DMS 273 (cell line): Measurements from ENCODE around the gene CARS1.

ENCODE experiments used
- DNase-seq: peaks from one replicate; lab custom pipeline; 2025; ENCODE audit not compliant: unreplicated experiment; lab: John Stamatoyannopoulos, UW

The CARS1 gene

DNA sequence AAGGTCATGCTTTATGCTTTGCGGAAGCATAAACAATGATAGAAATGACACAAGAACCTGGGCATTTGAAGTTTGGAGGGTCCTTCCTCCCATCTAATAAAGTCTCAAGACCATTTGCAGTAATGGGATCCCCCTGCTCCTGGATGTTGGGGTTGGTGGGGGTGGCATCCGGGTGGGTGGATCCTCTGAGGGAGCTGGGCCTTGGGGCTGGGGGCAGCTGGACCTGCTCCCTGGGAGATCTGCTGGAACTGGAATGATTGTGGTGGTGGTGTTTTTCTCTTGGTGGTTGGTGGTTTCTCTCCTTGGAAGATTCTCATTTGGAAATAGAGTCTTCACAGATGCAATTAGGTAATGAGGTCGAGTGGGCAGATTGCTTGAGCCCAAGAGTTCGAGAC is 62.9 kb downstream of the CARS1 start:
- DNase-seq: no peak

DNA sequence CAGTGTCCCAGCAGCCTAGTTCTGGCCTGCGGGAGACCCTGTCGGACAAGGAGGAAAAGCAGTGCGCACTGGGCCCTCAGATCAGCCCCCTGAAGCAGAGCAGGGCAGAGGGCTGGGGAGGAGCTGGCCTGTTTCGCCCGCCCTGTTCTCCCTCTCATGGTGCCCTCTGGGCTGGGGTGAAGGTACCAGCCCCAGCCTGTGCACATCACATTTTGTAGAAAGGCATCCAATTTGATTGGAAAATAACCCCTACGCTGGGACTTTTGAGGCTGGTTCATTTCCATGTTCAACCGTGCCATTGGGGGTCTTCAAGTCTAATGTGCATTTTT is 64.3 kb downstream of the CARS1 start:
- peak; percentile 61 for DNase-seq

DNA sequence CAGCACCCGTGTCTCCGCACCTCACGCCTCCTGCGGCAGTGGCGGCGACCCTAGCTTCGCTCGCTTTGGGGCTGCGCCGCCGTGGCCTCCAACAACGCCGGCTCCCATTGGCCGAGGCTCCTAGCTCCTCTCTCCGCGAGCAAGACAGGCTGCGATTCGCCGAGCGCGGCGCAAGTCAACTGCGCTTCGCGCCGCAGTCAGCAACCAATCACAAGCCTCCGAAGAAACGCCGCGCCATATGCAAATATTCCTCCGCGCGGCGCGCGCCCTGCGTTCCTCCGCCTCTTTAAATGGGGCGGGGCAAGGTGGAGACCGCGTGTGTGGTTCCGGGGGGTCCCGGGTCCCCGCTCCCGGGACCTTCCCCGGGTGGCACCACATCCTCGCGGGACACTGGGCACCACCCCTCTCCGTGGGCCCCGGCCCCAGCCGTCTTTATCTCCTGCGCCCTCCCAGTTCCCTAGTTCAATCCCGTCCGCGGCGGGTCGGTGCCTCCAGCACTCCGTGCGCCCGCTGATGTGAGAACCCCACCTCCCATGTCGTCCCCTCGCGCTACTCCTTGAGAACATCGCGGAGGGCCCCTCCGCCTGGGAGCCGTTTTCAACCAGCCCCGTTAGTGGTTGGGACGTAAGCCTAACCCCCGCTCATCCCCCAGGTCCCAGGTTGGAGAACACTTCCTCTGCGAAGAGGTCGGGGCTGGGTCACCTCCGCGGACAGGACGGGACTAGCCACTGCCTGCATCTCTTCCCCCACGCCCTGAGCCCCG is 64.8 kb downstream of the CARS1 start, which contains the start of gene NAP1L4:
TSS of gene NAP1L4 (minus strand) at position 96 of the 763 bp plus-strand sequence. CDS start 13,109 bp downstream, outside the sequence.
- DNase-seq: peak; percentile 98

DNA sequence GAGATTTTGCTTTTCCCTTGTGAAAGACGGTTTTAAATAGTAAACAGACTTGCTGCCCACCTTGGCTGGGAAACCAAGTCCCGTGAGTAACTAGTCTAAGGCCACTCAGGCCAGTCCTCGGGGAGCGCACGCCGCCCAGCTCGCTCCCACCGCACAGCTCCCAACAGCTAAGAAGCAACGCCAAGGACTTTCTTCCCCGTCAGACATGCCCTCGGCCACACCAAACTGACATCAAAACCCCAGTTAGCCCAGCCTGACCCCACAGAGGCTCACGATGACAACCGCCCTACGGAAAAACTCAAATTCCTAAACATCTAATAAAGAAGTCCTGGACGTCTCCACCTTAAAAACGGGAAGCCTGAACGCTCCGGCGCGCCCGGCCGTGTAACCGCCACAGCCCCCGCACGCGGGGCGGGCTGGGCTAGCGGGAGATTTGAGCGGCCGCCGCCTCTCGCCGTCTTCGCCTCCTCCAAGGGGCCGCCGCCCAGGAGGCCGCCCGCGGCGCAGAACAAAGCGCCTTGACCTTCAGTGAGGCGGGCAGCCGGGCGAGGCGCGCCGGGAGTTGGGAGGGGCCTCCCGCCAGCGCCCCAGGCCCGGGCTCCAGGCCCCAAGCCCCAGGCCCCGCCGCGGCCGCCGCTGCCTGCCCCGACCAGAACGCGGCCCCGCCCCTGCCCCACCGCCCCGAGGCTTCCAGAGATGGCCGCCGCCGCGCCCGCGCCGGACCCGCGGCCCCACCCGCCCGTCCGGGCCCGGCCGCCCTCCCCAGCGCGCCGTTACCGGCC is 65.6 kb downstream of the CARS1 start:
- DNase-seq: peak; percentile 77

DNA sequence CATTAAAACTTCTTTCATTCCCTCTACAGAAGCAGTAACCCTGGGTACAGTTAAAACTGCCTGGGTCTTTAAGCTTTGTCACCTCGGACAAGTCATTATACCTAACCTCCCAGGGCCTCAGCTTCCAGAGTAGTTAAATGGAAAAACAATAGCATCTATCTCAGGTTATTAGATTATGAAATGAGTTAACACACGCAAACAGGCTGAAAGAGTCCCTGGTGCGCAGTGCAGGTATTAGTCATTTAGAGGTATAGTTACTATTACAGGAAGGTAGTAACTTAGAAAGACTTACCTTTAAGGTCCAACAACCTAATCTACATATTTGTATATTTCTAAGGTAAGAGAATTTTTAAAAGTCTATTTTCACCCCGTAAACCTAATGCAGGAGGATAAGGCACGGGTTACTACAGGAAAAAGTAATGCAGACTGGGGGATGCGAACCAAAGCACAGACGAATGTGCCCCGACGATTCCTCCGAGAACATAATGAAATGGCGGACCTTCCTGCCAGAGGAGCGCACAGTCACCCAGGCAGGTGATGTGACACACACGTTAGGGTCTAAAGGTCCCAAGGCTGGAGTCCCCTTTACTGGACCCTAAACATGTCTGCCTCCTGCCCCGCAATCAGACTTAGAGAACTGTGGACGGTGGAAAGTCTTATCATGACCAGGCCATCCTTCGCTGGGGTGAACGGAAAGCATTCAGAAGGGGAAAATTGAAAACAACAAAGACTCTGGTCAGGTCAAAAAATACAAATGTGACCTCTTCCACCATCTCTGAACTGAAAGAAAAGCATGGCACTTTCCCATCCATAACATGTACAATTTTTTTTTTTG is 66.4 kb downstream of the CARS1 start:
- DNase-seq: peak; percentile 33

DNA sequence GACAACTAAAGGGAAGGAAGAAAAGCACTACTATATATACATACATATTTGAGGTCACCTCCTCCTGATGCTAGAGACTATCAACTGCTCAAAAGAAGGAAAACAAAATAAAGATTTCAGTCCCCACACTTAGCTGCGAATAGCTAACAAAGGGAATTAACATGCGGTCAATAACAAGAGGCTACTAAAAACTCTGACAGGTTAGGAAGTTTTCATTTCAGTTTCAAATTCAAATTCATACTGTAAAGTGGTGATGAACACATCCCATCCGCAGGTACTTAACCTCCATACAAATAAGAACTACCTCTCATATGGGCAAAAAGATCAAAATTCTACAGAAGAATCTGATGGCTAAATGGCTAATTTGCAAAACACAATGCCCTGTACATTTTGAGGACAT is 67.7 kb downstream of the CARS1 start:
- no peak for DNase-seq

DNA sequence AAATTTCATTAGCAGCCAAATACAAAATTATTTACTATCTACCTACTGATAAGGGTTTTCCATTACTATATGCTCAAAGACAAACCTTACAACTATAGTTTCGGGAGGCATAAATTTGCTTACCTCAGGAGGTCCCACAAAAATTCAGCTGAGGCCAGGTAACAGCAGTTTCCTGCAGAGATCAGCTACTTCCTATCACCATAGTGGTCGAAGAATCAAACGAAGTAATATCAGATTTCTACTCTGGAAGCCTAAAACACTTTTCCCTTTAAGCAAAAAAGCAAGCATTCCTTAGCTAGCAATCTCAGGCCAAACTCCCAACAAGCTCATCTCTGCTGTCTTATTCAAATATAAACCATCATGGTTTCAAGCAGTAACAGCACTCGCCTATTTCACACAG is 68.2 kb downstream of the CARS1 start:
- no peak for DNase-seq

DNA sequence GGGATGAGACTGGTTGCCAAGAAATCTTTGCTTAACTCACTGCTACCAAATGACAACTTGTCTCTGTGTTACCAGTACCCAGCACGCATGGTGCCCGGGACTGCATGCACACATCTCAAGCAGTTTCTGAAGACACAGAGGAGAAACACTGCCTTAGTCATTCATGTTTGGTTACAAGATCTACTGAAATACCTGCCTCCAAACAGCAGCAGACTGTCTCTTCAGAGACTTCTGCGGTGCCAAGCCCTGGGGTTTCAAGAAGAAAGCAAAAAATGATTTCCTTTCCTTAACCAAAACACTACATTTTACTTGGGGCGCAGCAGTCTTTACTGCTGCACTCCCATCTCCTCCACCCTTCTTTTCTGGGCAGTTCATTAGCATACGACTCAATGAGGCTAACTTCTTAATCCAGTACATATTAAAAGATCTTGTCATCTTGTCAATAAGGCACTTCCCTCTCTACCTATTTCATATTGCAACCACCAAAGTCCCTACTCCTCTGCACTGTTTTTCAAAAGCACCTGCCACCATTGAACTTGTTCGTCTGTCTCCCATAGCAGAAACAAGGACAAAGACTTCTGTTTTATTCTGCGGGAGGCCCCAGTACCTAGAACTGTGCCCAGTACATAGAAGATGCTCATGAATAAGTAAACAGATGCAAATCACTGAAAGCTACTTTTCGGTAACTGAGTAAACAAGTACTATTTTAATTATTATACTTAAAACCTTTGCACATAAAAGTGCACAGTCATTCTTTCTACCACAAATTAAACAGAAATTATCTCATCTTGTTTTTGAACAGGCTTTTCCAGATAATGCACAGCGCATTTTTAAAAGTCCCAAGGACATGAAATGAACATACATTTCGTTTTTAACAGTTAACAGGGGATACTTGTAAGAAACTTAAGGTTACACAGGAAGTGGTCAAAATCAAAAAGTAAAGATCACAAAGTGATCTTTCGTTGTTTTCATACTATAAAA is 69.1 kb downstream of the CARS1 start:
- DNase-seq: no peak

DNA sequence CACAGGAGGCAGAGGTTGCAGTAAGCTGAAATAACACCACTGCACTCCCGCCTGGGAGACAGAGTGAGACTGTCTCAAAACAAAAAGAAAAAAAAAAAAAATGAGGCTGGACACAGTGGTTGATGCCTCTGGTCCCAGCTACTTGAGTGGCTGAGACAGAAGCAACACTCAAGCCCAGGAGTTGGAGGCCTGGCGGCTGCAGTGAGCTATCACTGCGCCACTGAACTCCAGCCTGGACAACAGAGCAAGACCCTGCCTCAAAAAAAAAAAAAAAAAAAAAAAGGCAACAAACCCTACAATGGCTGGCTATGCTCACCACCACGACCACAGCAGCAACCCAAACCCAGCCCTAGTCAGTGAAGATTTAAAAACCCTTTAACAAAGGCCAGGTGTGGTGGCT is 73.3 kb downstream of the CARS1 start:
- DNase-seq: no peak

DNA sequence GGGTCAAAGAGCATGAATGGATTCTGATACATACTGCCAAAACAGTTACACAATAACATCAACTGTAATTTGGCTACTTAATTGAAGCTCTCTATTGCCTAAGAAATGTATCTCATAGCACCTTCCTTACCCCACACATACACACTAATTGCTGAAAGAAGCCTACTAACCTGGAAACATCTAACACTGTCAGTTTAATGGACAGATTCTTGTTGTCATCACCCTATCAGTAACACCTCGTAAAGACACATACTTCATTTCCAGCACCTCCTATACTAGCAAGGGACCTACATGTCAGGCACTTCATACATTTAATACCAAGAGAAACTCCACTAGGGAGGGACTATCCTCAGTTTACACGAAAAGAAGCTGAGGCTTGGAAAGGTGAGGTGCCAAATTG is 75.0 kb downstream of the CARS1 start:
- no peak for DNase-seq

DNA sequence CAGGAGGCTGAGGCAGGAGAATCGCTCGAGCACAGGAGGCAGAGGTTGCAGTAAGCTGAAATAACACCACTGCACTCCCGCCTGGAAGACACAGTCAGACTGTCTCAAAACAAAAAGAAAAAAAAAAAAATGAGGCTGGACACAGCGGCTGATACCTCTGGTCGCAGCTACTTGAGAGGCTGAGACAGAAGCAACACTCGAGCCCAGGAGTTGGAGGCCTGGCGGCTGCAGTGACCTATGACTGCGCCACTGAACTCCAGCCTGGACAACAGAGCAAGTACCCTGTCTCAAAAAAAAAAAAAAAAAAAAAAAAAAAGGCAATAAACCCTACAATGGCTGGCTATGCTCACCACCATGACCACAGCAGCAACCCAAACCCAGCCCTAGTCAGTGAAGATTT is 76.1 kb downstream of the CARS1 start:
- DNase-seq: no peak

DNA sequence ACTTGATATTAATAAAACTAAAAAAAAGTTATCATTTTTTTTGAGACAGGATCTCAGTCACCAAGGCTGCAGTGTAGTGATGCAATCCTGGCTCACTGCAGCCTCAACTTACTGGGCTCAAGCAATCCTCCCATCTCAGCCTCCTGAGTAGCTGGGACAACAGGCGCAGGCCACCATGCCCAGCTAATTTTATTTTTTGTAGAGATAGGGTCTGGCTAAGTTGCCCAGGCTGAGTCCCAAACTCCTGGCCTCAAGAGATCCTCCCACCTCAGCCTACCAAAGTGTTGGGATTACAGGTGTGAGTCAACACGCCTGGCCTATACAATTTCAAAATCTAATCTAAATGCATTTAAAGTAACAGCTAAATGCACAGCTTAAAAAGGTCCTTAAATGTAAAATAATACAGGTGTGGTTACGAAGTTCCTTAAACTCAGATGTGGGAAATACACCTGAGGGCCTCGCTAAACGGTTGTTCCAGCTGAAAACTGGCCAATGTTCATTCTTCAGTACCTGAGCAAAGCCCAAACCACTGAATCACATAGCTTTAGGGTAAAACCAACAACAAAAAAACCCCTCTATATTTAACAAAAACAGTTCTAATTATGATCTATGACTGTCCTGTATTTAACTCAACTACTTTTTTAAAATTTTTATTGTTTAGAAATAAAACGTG is 76.9 kb downstream of the CARS1 start:
- no peak for DNase-seq

DNA sequence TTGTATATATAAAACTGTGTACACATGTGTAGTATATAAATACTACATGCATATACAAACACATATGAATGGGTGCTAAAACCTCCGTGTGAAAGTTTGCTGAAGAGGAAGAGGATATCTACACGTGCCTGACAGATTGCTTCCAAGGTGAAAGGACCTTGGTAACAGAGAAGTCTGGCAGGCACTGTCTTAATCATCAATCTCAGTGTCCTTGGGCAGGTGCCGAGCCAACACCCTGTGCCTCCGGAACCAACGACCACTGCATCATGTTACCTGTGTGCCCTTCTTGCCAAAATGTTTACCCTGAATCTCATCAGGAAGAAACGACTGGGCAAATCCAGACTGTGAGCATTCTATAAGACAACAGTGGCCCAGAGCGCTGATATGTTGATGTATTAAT is 80.1 kb downstream of the CARS1 start:
- no peak for DNase-seq

DNA sequence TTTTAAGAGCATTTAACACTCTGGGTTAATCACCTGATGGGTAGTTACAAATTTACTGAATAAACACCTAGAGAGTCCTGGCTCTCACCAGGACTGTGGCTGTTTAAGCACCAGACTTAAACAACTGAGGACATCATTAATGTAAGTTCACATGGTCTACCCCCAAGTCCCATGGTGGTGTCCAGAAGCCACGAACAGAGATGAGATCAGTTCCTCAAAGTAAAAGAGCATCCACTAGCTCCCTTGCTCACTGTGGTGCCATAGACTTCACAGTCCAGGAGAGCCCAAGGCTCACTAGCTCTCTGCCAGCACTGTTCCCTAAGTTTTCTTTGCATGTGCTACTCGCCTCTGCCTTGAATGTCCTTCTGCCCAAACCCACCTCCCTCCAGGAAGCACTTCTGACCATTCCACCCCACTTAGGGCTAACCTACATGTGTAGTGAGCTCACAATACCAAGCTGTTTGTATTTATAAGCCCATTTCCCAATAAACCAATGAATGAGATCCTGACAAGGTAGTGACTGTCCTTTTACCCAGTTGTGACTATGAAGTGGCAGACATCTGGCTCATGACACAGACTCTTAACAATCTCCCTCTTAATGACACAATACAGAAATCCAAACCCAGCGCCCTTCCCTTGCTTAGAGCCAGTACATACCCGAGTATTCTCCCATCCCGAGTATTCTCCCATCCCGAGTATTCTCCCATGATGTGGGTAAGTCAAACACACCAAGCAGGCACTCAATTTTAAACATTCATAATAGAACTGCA is 80.7 kb downstream of the CARS1 start:
- DNase-seq: no peak

DNA sequence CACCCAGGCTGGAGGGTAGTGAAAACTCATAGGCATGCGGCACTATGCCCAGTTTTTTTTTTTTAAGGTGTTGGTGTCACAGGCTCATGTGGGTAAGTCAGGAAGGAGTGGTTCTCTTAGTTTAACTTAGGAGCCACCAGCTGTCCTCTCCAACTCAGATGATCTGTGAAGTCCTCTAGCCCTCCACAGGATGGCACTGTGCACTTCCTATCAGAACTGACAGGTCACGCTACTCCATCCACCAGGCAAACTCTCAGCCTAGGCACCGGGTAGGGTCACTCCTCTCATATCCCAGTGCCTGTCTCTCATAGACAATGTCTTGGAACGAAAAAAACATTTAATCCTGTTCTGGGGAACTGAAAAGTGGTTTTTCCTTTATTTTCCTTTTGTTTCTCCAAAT is 81.6 kb downstream of the CARS1 start:
- peak; percentile 56 for DNase-seq

DNA sequence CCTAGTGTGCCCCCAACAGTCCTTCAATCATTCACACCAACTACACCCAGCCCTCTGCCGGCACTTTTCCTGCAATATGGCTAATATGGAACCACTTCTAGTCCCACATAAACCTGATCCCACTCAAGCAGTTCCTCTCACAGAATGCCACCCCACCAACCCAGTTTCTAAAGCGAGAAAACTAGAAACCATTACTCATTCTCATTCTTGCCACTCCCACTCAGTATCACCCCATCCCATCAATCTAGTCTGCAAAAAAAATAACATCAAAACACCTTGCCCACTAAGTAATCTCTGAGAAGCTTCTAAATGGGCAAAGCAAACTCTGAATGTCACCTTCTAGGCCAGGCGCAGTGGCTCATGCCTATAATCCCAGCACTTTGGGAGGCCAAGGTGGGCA is 83.0 kb downstream of the CARS1 start:
- no peak for DNase-seq

DNA sequence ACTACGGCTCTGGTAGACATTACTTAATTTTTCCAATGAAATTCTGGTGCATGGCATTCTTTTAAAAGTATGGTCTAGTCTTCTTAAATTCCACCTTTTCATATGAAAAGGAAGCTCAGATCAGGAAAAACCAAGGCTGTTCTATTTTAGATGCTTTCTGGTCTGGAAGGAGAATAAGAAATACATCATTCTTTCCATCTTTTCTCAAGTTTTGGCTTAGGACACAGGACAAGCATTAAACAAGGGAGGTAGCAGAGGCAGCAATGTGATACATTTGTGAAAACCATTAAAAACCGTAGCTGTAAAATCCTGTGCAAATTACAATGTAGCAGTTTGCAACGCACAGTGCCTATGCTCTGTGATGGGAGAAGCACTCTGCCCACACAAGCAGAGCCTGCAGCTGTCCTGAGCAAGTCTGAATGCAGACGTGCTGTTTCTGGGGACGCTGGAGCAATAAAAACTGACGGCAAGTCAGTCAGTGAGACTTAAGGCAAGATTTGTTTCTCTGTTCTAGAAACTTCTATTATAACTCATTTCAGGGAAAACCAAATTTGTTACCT is 88.8 kb downstream of the CARS1 start:
- DNase-seq: no peak

DNA sequence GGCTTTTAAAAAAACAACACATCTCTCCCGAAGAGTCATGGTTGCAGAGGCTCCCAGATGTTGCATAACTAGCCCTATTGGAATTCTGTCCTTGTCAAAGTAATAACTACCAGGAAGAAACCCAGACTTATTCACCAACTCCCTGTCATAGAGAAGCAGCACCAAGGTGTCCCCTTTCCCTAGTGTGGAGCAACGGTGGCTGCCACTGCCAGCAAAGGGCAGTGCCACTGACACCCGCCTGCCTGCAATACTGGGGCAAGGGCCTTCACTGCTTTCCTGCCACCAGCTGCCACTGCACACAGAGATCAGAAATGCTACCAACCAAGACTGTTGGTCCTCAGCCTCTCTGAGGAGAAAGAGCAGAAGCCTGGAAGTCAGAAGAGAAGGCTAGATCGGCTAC is 92.4 kb downstream of the CARS1 start:
- DNase-seq: no peak

DNA sequence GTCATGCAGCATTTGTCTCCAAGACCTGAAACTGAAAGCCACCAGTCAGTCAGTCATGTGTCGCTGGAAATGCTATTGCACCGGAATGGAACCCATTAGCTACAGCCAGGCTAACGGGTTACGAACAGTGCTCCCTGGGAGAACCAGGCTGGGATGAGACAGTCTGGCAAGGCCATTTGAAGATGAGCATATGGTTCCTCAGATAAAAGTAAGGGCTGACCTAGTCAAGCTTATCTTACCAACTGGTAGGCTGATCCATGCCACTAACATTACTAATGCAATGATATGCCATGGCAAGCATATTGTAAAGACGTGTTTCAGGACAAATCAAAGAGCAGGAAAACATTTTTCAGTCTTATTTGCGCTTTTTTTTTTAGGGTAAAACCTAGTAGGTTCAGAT is 93.5 kb downstream of the CARS1 start:
- DNase-seq: no peak
